ENCODE measurements around the gene MAB21L2. TPM values are rescaled to one million over a fixed set of nuclear protein-coding genes. Genes with fewer than 3 reads are reported as not detected.

The MAB21L2 gene
- polyA plus RNA-seq, 3 donors, result not detected

- H3K4me2 ChIP-seq (replicated peaks; ENCODE audit: extremely low read depth, low read length, poor library complexity, severe bottlenecking), result no peak overlapping the region
- H3K9me3 ChIP-seq (replicated peaks in 1 of 2; ENCODE audit: control insufficient read depth in 1 of 2, insufficient read depth in 1 of 2, low read length in 2 of 2), result no peaks in the 10 kb centered on the region
- H3K4me3 Mint-ChIP-seq, result no peak overlapping the region
- H3K27me3 ChIP-seq (ENCODE audit: control insufficient read depth in 2 of 2, insufficient read depth in 2 of 2, low read length in 2 of 2), result no peaks in the 10 kb centered on the region
- no peak for DNase-seq
- H3K4me1 ChIP-seq (ENCODE audit: control insufficient read depth in 1 of 2, insufficient read depth in 2 of 2, low read length in 2 of 2), result no peaks in the 10 kb centered on the region
- H3K27me3 Mint-ChIP-seq (ENCODE audit: low read depth in 3 of 3), result no peaks in the 10 kb centered on the region
- no peaks in the 10 kb centered on the region for H3K9me3 Mint-ChIP-seq
- H3K4me3 ChIP-seq (replicated peaks in 1 of 3; ENCODE audit: low read depth in 2 of 3, low read length in 3 of 3), result no peak overlapping the region
- no peak overlapping the region for H2AFZ ChIP-seq (ENCODE audit: insufficient read depth, low read depth, low read length, poor library complexity, severe bottlenecking)
- no peak overlapping the region for H3K27ac ChIP-seq (ENCODE audit: low read depth in 1 of 2, low read length in 2 of 2)
- H4K20me1 ChIP-seq (ENCODE audit: insufficient read depth, low read length), result no peaks in the 10 kb centered on the region
- no peaks in the 10 kb centered on the region for H3K4me1 Mint-ChIP-seq
- H3K36me3 ChIP-seq (replicated peaks in 1 of 2; ENCODE audit: control insufficient read depth in 1 of 2, insufficient read depth in 2 of 2, low read length in 2 of 2), result no peaks in the 10 kb centered on the region
- intact Hi-C loops (cut with micrococcal nuclease), result no loop called here
- H3K36me3 Mint-ChIP-seq, result peaks cover 4% of the 10 kb centered on the region in 2 donors
- no peak overlapping the region for H3K27ac Mint-ChIP-seq
- no peak for TF ChIP-seq CTCF (IDR thresholded peaks at IDR 0.05)
- 100% methylated on average over 2 of the region's 5 CpGs for WGBS (ENCODE audit: insufficient coverage)
- H3K79me2 ChIP-seq (ENCODE audit: insufficient read depth, low read length), result no peaks in the 10 kb centered on the region
- no peak overlapping the region for H3K9ac ChIP-seq (ENCODE audit: insufficient read depth, low read length, poor library complexity, severe bottlenecking)
These were observed 19.0 kb downstream of the MAB21L2 start for GRCh38 chr4:150600812-150601445.

- TF ChIP-seq CTCF (IDR thresholded peaks at IDR 0.05), result no peak
- no peaks in the 10 kb centered on the region for H3K36me3 ChIP-seq (replicated peaks in 1 of 2; ENCODE audit: control insufficient read depth in 1 of 2, insufficient read depth in 2 of 2, low read length in 2 of 2)
These were observed 27.2 kb downstream of the MAB21L2 start for GRCh38 chr4:150609131-150609530.

More at GRCh38 chr4:150609131-150609530, 27.2 kb downstream of the MAB21L2 start:
- no peaks in the 10 kb centered on the region for H4K20me1 ChIP-seq (ENCODE audit: insufficient read depth, low read length)
- no peaks in the 10 kb centered on the region for H3K4me1 Mint-ChIP-seq
- no peak overlapping the region for H3K27ac ChIP-seq (ENCODE audit: low read depth in 1 of 2, low read length in 2 of 2)
- H3K4me2 ChIP-seq (replicated peaks; ENCODE audit: extremely low read depth, low read length, poor library complexity, severe bottlenecking), result no peak overlapping the region
- no peak overlapping the region for H3K4me3 ChIP-seq (replicated peaks in 1 of 3; ENCODE audit: low read depth in 2 of 3, low read length in 3 of 3)
- no CpG with 5 or more reads among the region's 3 CpGs for WGBS (ENCODE audit: insufficient coverage)
- H3K27ac Mint-ChIP-seq, result no peak overlapping the region
- no peaks in the 10 kb centered on the region for H3K79me2 ChIP-seq (ENCODE audit: insufficient read depth, low read length)
- intact Hi-C loops (cut with micrococcal nuclease), result no loop called here
- H3K9ac ChIP-seq (ENCODE audit: insufficient read depth, low read length, poor library complexity, severe bottlenecking), result no peak overlapping the region
- H3K9me3 Mint-ChIP-seq, result peaks cover 0 to 1% (median 0%) of the 10 kb centered on the region in 7 donors
- H3K27me3 ChIP-seq (ENCODE audit: control insufficient read depth in 2 of 2, insufficient read depth in 2 of 2, low read length in 2 of 2), result no peaks in the 10 kb centered on the region
- H2AFZ ChIP-seq (ENCODE audit: insufficient read depth, low read depth, low read length, poor library complexity, severe bottlenecking), result no peak overlapping the region
- H3K4me1 ChIP-seq (ENCODE audit: control insufficient read depth in 1 of 2, insufficient read depth in 2 of 2, low read length in 2 of 2), result no peaks in the 10 kb centered on the region
- no peaks in the 10 kb centered on the region for H3K27me3 Mint-ChIP-seq (ENCODE audit: low read depth in 3 of 3)
- no peaks in the 10 kb centered on the region for H3K9me3 ChIP-seq (replicated peaks in 1 of 2; ENCODE audit: control insufficient read depth in 1 of 2, insufficient read depth in 1 of 2, low read length in 2 of 2)
- DNase-seq, result no peak
- no peaks in the 10 kb centered on the region for H3K36me3 Mint-ChIP-seq
- H3K4me3 Mint-ChIP-seq, result no peak overlapping the region
